ENCODE measurements around the gene TSPAN14.

TSPAN14 gene

GRCh38 chr10:80421707-80422536 is 32.2 kb upstream of the TSPAN14 start:
- no peak for DNase-seq (ENCODE audit: low read depth)

DNA sequence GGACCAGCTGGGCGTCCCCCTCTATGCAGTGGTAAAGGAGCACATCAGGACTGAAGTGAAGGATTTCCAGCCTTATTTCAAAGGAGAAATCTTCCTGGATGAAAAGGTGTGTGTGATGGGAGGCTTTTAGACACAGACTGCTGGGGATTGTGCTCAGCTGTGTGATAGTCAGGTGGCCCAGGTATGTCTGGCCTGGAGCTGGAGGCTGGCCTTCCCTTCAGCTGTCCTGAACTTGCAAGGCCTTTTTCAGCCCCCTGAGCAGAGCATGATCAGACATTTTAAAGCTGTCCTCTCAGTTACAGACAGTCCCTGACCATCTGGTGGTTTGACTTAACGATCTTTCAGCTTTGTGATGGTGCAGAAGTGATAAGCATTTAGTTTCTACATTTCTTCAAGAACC is 28.2 kb upstream of the TSPAN14 start:
- DNase-seq (ENCODE audit: low read depth): no peak

DNA sequence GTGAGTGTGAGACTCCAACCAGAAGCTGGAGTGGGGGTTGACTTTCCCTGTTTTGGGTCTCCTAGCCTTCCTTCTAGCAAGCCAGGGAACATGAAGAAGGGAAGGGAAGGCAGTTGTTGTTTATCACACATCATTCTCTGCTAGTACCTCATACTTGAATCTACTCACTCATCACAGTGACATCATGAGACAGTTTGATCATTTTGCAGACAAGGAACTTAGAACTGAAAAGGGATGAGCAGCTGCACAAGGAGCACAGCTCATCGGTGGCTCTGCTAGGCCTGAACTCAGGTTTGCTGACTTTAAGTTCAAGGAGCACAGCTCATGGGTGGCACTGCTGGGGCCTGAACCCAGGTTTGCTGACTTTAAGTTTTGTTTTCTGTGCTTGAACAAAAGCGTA is 26.6 kb upstream of the TSPAN14 start:
- DNase-seq (ENCODE audit: low read depth): no peak

GRCh38 chr10:80429521-80429973 is 24.6 kb upstream of the TSPAN14 start:
- peak; percentile 58 for DNase-seq (ENCODE audit: low read depth)

DNA sequence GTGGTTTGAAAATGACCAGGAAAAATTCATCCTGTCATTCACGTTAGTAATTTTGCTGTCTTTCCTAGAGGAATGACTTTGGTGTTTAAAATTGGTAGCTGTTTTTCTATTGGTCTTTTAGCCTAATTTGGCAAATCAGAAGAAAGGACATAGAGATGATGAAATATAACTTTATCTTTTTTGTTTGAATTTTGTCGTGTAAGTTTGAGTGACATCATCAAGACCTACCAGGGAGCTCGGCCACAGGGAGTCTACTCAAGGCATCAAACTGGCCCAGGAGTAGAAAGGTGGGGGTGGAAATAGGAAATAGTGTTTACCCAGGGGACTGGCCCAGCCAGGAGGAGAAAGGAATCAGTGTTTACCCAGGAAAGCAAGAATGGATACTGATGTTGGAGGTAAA is 21.0 kb upstream of the TSPAN14 start:
- DNase-seq (ENCODE audit: low read depth): no peak

DNA sequence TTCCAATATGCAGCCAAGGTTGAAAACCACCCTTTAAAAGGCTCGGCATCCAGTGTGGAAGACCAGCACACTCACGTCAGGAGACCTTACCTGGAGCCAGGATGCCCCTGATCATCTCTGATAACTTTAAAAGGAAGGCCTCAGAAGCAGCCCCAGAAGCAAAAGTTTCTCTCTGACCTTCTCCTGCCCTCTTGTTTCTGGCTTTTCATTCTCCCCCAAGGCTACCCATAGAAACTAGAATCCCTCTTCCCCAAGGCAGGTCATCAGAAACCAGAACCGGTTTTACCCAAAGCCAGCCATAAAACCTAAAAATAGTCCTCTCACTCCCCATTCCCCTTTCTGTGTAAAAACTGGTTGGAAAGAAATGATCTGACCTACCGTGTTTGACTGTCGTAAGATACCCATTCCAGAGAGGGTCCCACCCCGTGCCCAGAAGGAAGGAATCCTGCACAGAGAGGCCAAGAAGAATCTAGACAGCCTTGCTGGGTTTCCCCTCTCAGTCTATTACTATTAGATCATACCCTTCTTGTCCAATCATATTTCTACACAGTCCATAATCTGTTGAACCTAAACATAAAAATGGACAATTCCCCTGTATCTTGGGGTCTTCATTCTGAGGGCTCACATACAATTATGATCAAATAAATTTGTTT is 17.5 kb upstream of the TSPAN14 start:
- DNase-seq (ENCODE audit: low read depth): no peak

- no peak for DNase-seq (ENCODE audit: low read depth)
Measured at GRCh38 chr10:80437227-80437626, 16.9 kb upstream of the TSPAN14 start.

DNA sequence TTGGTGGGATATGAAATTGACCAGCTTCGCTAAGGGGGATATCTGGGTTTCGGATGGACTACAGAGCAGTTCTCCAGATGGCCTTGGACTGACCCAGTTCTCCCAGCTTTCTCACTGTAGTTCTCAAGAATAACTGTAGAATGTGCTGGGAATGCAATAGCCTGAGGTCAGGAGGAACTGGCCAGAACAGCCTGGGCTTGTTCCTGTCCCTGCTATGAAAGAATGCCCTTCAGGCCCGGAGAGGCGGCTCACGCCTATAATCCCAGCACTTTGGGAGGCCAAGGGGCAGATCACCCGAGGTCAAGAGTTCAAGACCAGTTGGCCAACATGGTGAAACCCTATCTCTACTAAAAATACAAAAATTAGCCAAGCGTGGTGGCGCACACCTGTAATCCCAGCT is 12.3 kb upstream of the TSPAN14 start:
- DNase-seq (ENCODE audit: low read depth): no peak

DNA sequence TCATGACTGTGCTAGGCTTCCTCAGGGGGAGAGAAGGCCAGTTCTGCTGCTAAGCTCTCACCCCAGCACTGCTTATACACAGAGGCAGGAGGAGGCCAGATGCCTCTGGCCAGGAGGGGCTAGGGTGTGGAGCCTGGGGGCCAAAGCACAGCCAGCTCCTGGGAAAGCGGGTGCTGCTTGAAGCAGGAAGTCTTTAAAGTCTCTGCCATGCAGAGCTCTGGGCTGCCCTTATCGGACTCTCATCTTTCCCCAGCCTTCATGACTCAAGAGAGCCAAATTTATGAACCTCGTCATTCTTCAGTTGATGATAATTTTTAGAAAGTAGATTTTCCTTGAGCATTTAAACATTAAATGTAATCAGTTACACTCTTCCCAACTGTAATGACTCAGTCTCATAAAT is 11.2 kb upstream of the TSPAN14 start:
- peak; percentile 57 for DNase-seq (ENCODE audit: low read depth)

GRCh38 chr10:80443531-80443974 is 10.6 kb upstream of the TSPAN14 start:
- peak; percentile 66 for DNase-seq (ENCODE audit: low read depth)

DNA sequence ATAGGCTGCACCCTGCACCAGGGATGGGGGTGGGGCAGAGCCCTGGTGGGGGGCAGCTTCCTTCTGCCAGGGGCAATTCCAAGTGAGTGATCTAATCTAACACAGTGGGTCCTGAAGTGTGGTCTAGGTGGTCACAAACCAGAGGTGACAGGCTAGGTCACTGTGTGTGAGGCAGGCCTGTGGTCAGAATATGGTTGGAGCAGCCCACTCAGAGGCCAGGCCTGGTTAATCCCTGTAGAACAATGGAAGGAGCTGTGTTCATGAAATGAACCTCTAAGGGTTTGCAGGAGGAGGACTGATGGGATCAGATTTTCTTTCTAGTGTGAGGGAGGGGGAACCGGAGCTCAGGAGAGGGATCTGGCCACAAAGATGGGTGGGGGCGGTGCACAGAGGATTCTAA is 10.0 kb upstream of the TSPAN14 start:
- DNase-seq (ENCODE audit: low read depth): no peak

GRCh38 chr10:80444646-80445319 is 9.3 kb upstream of the TSPAN14 start:
- peak; percentile 79 for DNase-seq (ENCODE audit: low read depth)

- DNase-seq (ENCODE audit: low read depth): no peak
Measured at GRCh38 chr10:80447436-80448190, 6.5 kb upstream of the TSPAN14 start.

- DNase-seq (ENCODE audit: low read depth): no peak
Measured at GRCh38 chr10:80448209-80448942, 5.7 kb upstream of the TSPAN14 start.

GRCh38 chr10:80449520-80449919 is 4.6 kb upstream of the TSPAN14 start:
- DNase-seq (ENCODE audit: low read depth): no peak

DNA sequence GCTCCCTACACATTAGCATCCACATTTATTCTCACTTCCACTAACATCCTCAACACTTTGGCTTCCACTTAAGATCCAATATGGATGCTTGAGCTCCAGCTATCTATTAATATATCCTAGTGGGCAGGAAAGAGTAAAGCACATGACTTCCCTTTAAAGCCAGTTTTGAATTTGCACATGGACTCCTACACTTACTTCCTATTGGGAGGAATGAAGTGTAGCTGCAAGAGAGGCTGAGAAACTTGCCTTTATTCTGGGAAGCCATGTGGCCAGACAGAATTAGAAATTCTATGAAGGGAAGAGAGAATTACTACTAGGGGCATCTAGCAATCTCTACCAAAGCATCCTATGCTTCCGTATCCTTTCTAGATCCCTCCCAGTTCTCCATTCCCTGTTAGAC is 3.0 kb upstream of the TSPAN14 start:
- DNase-seq (ENCODE audit: low read depth): no peak

GRCh38 chr10:80452069-80452468 is 2.0 kb upstream of the TSPAN14 start:
- DNase-seq (ENCODE audit: low read depth): no peak

DNA sequence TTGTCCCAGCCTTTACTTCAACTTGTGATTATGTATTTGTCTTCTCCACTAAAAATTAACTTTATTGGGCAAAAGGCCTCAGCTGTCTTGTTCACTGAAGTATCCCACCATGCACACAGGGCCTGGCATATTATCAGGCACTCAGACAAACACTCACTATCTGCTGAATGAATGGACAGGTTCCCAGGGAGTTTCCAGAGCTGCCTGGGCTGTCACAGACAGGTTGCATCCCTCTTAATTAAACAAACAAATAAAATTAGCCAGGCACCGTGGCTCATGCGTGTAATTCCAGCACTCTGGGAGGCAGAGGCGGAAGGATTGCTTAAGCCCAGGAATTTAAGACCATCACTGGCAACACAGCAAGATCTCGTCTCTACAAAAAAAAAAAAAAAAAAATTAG is 1.5 kb upstream of the TSPAN14 start:
- DNase-seq (ENCODE audit: low read depth): no peak

- peak; percentile 8 for DNase-seq (ENCODE audit: low read depth)
Measured at GRCh38 chr10:80453056-80453841, 861 bp upstream of the TSPAN14 start.

Measured in ELR (cell line).